ENCODE measurements around the gene POLR2A.
"Not testable (repeated sequence)": the region's sequence is repeated elsewhere in the genome, so short reads cannot be mapped to it uniquely, and the experiment has no call there.

The POLR2A gene

DNA sequence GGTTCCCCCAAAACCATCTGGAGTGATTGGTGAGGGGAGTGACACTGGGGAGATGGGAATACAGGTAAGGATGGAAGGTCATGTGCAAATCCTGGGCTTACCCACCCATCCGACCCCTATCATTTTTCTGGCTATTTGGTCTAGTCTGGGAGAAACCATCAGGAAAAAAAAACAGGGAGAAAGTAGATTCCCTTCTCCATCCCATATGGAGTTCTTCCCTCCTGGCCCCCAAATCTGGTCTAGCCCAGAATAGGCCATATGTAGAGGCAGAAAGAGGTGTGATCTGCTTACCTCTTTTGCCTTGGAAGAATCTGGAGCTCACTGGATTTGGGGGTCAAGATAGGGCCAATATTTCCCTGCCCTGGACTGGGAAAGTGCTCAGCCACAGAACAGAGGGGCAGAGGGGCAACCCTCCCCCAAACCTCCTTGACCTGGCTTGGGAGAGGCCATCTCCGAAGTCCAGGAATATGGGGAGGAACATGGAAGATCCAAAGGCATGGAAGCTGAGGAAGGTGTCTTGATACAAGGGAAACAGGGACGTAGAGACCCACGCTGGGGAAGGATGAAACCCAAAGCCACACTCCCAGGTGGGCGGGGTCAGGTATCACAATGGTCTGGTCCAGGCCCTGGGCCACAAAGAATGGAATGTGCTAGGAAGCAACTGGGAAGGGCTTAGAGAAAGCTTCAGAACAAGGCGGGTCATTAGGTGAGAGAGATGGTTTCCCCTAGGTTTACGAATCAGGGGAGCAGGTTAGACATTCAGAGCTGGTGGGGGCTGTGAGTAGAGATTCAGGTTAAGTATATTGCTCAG, 23.1 kb upstream of the POLR2A start:
- no peak for DNase-seq (ENCODE audit: low read depth in 2 of 2)

DNA sequence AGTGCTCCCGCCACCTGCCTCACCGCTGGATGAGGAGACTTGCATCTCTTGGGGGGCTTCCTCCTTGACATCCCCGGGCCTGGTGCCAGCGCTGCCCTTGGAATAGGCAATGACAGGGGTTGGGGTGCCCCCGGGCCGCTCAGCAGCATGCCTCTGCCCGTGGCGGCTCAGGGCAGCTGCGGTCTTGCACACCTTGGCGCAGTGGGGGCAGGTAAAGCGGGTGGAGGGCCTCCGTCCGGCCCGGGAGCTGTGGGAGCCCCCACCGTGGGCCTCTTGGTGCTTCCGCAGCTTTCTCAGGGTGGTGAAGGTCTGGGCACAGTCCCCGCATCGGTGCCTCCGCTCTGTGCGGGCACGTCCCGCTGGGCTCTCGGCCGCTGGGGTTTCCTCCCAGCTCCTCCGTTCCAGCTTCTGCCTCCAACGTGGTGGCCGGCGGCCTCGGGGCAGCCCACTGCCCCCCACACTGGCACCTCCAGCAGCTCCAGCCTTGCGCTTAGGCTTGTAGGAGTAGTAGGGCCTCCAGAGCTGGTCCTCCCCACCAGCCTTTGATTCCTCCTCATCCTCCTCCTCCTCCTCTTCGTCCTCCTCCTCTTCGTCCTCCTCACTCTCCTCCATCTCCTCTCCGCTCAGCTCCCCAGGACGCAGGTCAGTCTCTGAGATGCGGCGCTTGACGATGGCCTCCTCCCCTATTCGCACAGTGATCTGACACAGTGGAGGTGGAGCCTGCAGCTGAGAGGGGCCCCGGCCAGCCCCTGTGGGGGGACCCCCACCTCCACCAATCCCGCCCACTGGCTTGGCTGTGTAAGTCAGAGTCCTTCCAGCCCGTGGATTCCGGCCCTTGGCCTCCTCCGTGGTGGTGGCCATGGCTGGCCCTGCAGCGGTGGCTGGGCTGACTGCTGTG, 21.4 kb upstream of the POLR2A start:
- DNase-seq (ENCODE audit: low read depth in 2 of 2), result no peak

DNA sequence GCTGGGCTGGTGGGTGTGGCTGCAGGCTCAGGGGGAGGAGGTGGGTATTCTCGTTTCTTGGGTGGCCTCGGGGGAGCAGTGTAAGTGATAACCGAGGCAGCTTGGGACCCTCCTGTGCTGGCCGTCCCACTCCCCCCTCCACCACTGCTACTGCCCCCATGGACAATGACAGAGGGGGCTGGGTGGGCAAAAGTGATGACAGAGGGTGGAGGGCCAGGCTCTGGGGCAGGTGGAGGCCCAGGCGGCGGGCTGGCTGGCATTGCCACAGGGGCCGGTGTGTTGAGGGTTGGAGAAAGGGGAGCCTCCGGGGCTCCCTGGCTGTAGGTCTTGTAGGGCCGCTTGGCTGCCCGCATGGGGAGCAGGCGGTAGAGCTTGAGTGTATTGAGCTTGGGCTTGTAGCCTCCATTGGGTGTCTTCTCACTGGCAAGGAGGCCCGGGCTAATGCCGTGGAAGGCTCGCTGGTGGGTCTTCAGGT, 20.8 kb upstream of the POLR2A start:
- no peak for DNase-seq (ENCODE audit: low read depth in 2 of 2)

DNA sequence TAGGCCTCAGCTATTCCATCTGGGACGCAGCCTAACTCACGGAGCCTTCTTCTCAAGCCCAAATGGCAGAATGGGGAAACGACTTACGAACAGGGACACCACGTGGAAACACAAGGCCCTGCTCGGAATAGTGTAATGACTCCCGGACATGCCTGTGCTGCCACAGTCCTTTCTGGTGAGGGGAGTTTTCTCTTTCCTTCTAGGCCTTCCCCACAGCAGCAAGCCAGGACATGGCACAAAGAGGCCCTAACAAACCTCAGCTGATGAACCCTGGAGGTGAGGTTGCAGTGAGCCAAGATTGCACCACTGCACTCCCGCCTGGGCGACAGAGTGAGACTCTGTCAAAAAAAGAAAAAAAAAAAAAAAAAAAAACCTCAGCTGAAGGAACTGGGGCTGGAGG, 20.1 kb upstream of the POLR2A start:
- DNase-seq (ENCODE audit: low read depth in 2 of 2), result no peak

DNA sequence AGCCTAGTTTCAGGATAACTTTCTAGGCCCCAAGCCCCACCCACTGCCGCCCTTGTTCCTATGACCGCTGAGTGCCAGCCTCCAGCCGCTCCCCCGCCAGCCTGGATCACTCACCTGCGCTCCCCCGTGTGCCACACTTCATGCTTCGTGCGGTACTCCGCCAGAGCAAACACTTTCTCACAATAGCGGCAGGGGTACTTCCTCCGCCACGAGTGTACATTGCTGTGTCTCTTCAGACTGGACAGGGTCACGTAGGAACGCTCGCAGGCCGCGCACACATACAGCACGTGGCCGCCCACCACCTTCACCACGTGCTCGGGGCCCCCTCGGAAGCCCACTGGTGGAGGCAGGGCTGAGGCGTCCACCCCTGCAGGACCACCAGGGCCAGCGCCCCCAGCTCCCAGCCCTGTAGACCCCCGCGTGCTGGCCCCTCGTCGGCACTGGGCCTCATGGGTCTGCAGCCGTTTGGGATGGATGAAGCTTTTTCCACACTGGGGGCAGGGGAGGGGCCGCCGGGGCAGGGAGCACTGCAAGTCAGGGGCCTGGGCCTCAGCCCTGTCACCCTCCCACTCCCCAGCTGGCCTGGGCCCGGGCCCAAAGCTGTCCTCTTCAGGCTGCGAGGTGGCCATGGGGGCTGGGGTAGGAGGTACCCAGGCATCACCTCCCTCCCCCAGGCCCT, 18.4 kb upstream of the POLR2A start:
- DNase-seq (ENCODE audit: low read depth in 2 of 2), result no peak

DNA sequence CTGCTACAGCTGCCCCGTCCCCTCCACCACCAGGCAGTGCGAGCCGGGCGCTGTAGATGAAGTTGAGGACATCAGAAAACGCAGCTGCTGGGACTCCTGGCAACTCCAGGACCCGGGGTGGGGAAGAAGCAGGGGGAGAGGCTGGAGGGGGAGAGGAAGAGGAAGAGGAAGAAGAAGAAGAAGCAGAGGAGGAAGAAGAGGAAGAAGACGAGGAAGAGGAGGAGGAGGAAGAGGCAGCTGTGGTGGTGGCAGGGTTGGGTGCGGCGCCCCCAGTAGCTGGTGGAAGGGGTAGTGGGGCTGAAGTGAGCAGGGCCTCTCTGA, 17.9 kb upstream of the POLR2A start:
- DNase-seq (ENCODE audit: low read depth in 2 of 2), result no peak

DNA sequence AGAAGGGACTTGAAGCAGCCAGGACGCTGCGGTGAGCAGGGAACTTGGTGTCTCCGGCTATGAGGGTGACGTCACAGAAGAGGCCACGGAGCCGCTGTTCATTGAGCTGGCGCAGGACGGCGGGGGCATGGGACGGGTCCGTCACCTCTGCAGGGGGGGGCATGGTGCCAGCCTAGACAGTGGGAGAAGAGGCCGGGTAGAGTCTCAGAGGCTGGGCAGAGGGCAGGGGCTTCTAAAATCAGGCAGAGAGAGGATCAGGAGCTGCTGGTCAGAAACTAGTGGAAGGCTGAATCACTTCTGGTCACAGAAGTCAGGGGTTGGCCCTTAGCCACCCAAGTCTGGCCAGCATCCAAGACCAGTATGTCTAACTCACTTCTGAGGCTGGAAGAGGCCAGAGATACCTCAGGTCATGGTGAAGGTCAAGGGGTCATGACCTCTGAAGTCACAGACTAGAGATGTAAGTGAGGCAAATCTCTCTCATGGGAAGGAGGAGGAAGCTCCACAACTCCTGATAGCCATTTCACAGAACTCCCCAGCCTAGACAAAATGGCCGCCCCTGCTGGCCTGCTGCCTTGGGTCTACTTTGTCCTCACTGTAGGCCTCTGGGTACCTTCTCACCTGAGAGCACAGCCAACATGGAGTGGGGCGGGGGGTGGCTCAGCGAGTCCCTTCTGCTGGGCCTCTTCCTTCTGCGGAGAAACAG, 17.4 kb upstream of the POLR2A start:
- DNase-seq (ENCODE audit: low read depth in 2 of 2), result no peak

DNA sequence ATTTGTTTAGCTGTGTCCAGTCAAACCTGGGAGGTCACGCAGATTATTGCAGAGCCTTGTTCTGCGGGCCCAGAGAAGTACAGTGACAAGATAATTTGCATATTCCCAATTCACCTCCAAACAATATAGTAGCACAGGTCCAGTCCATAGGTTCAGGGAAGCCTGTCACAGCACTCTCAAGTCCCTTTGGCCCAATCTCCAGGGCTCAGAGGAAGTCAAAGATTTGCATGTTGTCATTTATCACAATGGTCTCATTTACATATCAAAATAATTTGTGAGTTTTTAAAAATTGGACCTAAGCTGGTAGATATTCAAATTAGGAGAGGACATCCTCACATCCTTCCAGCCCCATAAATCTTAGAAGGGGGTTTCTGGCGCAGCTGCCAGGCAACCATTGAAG, 16.7 kb upstream of the POLR2A start:
- DNase-seq (ENCODE audit: low read depth in 2 of 2), result no peak

DNA sequence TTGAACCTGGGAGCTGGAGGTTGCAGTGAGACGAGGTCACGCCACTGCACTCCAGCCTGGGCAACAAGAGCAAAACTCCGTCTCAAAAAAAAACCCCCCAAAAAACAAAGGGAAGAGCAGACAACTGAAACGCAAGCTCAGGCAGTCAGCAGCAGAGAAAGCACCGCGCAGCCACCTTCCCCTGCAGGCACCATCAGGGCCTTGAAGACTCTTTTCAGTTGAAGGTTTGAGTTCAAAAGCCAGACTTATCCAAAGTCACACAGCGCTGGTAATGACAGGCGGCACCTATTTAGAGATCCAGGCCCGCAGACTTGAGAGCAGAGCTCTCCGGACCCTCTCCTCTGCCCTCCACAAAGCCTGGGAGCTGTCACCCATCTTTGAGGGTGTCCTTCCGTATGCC, 15.9 kb upstream of the POLR2A start:
- DNase-seq (ENCODE audit: low read depth in 2 of 2), result no peak

DNA sequence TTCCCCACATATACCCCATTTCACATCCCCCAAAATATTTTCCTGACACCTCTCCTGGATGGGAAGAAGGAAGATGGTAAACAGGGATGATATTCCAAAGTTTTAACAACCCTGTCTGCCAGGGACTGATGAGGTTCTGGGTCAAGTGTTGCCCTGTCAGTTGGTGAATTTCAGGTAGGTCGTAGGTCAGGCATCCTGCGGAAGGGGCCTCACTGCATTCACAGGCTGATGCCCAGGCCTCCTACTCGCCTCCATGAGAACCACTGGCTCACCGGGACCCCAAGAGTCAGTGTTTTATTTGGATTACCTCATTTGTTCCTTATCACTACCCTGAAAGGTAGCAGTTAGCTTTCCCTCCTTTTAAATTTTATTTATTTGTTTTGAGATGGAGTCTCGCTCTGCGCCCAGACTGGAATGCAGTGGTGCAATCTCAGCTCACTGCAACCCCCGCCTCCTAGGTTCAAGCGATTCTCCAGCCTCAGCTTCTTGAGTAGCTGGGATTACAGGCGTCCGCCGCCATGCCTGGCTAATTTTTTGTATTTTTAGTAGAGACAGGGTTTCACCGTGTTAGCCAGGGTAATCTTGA, 15.3 kb upstream of the POLR2A start:
- DNase-seq (ENCODE audit: low read depth in 2 of 2), result no peak

DNA sequence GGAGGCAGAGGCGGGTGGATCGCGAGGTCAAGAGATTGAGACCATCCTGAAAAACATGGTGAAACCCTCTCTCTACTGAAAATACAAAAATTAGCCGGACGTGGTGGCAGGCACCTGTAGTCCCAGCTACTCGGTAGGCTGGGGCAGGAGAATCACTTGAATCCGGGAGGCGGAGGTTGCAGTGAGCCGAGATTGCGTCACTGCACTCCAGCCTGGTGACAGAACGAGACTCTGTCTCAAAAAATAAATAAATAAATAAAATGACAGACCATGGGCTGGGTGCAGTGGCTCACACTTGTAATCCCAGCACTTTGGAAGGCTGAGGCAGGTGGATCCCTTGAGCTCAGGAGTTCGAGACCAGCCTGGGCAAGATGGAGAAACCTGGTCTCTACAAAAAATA, 14.3 kb upstream of the POLR2A start:
- not testable (repeated sequence) for DNase-seq (ENCODE audit: low read depth in 2 of 2)

DNA sequence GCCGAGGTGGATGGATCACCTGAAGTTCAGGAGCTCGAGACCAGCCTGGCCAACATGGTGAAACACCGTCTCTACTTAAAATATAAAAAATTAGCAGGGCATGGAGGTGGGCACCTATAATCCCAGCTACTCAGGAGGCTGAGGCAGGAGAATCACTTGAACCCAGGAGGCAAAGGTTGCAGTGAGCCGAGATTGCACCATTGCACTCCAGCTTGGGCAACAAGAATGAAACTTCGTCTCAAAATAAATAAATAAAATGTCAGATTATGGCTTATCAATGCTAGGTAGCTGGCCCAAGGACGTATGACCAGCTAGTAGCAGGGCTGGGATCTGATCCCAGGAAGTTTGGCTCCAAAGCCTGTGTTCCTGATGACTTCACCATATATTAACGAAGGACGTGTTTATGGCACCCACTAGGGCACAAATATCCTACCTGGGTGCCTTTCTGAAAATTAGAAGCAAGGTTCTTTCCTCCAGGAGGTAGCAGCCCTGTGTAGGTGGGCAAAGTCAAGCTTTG, 13.7 kb upstream of the POLR2A start:
- not testable (repeated sequence) for DNase-seq (ENCODE audit: low read depth in 2 of 2)

DNA sequence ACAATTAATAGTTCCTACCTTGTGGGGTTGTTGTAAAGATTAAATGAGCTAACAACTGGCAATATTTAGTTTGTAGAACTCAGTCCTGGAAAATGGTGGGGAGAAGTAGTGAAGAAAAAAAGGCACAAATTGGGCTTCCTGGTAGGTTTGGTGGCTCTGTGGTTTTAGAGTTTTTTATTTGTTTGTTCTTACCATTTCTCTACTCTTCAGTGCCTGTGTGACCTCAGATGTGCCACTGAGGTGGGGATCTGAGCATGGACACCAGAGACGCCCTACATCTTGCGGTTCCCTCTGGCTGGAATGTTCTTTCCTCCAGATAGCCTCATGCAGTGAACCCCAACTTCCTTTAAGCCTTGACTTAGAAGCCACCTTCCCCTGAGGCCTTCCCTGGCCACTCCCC, 12.4 kb upstream of the POLR2A start:
- no peak for DNase-seq (ENCODE audit: low read depth in 2 of 2)

DNA sequence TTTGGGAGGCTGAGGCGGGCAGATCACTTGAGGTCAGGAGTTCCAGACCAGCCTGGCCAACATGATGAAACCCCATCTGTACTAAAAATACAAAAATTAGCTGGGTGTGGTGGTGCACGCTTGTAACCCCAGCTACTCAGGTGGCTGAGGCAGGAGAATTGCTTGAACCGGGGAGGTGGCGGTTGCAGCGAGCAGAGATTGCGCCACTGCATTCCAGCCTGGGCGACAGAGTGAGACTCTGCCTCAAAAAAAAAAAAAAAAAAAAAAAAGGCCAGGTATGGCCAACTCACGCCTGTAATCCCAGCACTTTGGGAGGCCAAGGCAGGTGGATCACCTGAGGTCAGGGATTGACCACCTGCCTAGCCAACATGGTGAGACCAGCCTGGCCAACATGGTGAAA, 9.4 kb upstream of the POLR2A start:
- DNase-seq (ENCODE audit: low read depth in 2 of 2), result not testable (repeated sequence)

DNA sequence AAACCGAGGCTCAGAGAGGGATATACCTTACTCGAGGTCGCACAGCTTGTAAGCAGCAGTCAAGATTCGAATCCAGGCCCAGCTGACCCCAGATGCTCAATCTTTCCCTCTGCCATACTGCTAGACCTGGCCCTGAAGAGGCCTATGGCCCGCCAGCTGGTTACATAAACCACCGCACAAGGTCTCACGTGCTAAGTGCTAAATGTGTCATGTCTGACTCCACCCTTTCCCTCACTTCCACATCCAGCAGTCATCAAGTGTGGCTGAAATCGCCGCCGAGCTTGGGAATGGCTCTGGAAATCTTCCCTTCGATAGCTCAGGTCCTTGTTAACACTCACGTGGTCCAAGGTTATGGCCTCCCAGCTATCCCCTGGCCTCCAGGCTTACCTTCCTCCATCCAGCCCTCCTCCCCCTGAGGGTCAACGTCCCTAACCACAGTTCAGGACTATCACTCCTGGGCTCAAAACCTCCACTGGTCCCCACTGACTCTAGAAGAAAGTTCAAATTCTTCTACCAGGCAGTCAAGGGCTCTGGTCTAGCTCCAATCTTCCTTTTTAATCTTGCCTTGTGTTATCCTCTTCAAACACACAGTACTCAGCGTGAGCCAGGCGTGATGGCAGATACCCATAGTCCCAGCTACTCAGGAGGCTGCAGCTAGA, 8.3 kb upstream of the POLR2A start:
- no peak for DNase-seq (ENCODE audit: low read depth in 2 of 2)

DNA sequence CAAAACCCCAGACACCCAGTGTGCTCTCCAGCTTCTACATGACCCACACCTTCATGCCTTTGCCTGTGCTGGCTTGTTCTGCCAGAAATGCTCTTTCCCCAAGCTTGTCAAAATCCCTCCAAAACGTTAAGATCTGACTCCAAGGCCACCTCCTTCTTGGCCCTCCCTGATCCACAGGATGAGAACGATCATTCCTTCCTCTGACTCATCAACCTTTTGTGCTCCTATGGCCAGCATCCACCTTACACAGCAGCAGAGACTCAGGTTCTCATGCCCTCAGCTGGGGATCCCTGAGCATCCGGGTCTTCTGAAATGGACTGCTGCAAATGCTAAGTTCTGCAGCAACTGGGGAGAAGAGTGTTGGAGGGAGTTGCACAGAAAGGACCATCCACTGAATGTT, 7.7 kb upstream of the POLR2A start:
- no peak for DNase-seq (ENCODE audit: low read depth in 2 of 2)

DNA sequence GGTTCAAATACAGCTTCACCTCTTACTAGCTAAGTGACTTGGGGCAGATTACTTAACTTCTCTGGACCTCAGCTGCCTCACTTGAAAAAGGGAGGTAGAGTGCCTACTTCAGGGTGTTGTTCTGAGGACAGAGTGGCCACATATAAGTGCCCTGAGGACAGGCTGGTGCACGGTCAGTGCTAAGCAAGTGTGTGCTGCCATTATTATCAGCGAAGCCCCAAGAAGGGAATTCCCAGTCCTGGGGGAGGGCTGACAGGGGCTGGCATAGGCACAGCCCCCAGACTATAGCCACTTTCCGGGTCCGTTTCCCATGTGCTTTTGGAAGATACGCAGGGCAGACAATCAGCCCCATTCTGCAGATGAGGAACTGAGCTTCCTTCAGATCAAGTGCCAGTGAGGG, 7.2 kb upstream of the POLR2A start:
- DNase-seq (ENCODE audit: low read depth in 2 of 2), result no peak

DNA sequence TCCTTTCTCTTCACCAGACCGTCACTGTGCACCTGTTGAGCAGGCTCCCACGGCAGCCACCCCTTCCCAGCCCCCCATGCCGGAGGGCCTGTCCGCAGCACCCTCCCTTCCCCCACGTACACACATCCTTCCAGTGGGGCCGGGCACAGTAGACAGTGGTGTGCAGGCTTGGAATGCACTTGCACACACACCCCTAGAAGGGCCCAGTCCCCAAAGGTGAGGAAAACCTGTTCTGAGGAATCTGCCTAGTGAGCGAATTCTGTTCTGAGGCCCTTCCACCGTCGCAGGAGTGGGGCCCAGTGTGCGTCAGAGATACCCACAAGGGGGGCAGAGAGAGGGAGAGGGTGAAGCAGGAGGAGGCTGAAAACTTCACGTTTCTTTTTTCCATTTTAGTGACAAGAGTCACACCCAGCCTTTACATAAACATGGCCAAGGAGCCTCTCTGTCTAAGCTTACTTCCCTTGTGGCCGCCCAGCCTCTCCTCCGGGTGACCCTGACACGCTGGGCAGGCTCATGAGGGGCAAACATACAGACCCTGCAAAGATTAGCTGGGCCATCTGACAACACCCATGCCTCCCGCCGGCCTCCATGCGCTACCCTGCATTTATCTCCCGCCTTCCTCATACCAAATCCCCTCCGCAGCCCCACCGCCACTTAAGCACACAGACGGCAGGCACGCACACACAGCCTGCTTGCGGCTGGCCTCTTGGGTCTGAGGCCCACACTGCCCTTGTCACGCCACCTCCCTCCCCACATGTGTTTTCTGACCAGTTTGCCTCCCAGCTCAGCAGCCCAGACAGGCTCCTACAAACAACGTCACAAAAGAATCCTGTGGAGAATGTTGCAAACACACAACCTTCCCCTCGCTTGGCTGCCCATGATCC, 6.5 kb upstream of the POLR2A start:
- DNase-seq (ENCODE audit: low read depth in 2 of 2), result no peak
